HepG2 (cell line): Measurements from ENCODE around the gene RSPH9. TPM values are rescaled to one million over a fixed set of nuclear protein-coding genes. Genes with fewer than 3 reads are reported as not detected.
A peak's percentile ranks its signal among the peaks of the same experiment; 100 is the strongest.

Experiments used
- CSRNP1 ChIP-seq: sonication (generic); formaldehyde crosslinking; IDR thresholded peaks from 2 replicates; pipeline ENCODE4 v1.8.1; 2023; ENCODE audit warnings: mild to moderate bottlenecking, missing genetic modification reagents
- GMEB1 ChIP-seq: sonication (generic); formaldehyde crosslinking; IDR thresholded peaks from 2 replicates; pipeline ENCODE4 v1.5.1; 2020; ENCODE audit warnings: missing genetic modification reagents, mild to moderate bottlenecking, borderline replicate concordance
- HOMEZ ChIP-seq: IDR thresholded peaks from 2 replicates; pipeline ENCODE4 v1.6.1; 2016; ENCODE audit warnings: low read depth
- NPAS2 ChIP-seq: sonication (generic); formaldehyde crosslinking; IDR thresholded peaks from 2 replicates; pipeline ENCODE4 v1.8.0; 2022; ENCODE audit warnings: mild to moderate bottlenecking, missing genetic modification reagents, borderline replicate concordance
- RARG ChIP-seq: sonication (generic); formaldehyde crosslinking; IDR thresholded peaks from 2 replicates; pipeline ENCODE4 v1.4.0; 2020; ENCODE audit warnings: low read depth, mild to moderate bottlenecking, missing genetic modification reagents
- RFXAP ChIP-seq: sonication (generic); formaldehyde crosslinking; IDR thresholded peaks from 2 replicates; pipeline ENCODE4 v1.4.0; 2020; ENCODE audit warnings: missing genetic modification reagents, borderline replicate concordance
- SMARCC2 ChIP-seq: fragments of 450-650 bp; IDR thresholded peaks from 2 replicates; pipeline ENCODE4 v1.6.1; 2017; ENCODE audit warnings: antibody characterized with exemption, mild to moderate bottlenecking
- TIGD3 ChIP-seq: sonication (generic); formaldehyde crosslinking; IDR thresholded peaks from 2 replicates; pipeline ENCODE4 v1.5.1; 2020; ENCODE audit warnings: mild to moderate bottlenecking, missing genetic modification reagents, borderline replicate concordance
- TMF1 ChIP-seq: sonication (generic); formaldehyde crosslinking; IDR thresholded peaks from 2 replicates; pipeline ENCODE4 v1.8.1; 2022; ENCODE audit warnings: low read depth, missing genetic modification reagents
- UBTF ChIP-seq: sonication (generic); formaldehyde crosslinking; IDR thresholded peaks from 2 replicates; pipeline ENCODE4 v1.4.0; 2020; ENCODE audit warnings: mild to moderate bottlenecking, missing genetic modification reagents
- ZBTB7A ChIP-seq: sonication (generic); formaldehyde crosslinking; IDR thresholded peaks from 2 replicates; pipeline ENCODE4 v1.8.0; 2022; ENCODE audit warnings: mild to moderate bottlenecking, missing genetic modification reagents
- ZNF605 ChIP-seq: sonication (generic); formaldehyde crosslinking; IDR thresholded peaks from 2 replicates; pipeline ENCODE4 v1.8.0; 2022; ENCODE audit warnings: mild to moderate bottlenecking, missing genetic modification reagents
- ZNF646 ChIP-seq: sonication (generic); formaldehyde crosslinking; IDR thresholded peaks from 2 replicates; pipeline ENCODE4 v1.9.0; 2021; ENCODE audit warnings: mild to moderate bottlenecking, missing genetic modification reagents
- ZNF790 ChIP-seq: sonication (generic); formaldehyde crosslinking; IDR thresholded peaks from 2 replicates; pipeline ENCODE4 v1.8.0; 2022; ENCODE audit warnings: missing genetic modification reagents, mild to moderate bottlenecking, borderline replicate concordance
- polyA plus RNA-seq, 8 experiments: library from polyadenylated mRNA; depleted of rRNA in 3 of 8; stranded (reverse) in 7 of 8; unstranded in 1 of 8; fragments of >200 nt; fragmentation: Illumina TruSeq in 4 of 8; extraction: Trizol in 4 of 8; gene quantifications; 2 replicates each; pipeline versions ENCODE4 v1.2.1 to v1.2.3, GENCODE V29; 2011 to 2016; ENCODE audit warnings: low read depth in 4 of 8, missing spikeins in 1 of 8, mixed read lengths in 1 of 8; ENCODE audit not compliant: insufficient read depth in 1 of 8
- total RNA-seq, 5 experiments: library from RNA; depleted of rRNA; stranded (reverse); fragments of >200 nt; fragmentation: Illumina TruSeq; extraction: Trizol; gene quantifications; 2 replicates each; pipeline ENCODE4 v1.2.3, GENCODE V29; 2016; ENCODE audit warnings: low read depth in 1 of 5

RSPH9 gene
- total and polyA plus RNA-seq, 2 of the 13 experiments (the other 11 are each of a cell fraction or from before 2014, with no cell fraction given): 0.04 TPM; not detected in 1

- TF ChIP-seq RARG (CRISPR knock-in tag): no peak
- TF ChIP-seq SMARCC2: no peak
- TF ChIP-seq RFXAP (CRISPR knock-in tag): no peak
- peak; percentile 89; the same call in 1 of the 2 replicates for TF ChIP-seq HOMEZ (CRISPR knock-in tag)
- no peak for TF ChIP-seq TIGD3 (CRISPR knock-in tag)
- TF ChIP-seq NPAS2 (CRISPR knock-in tag): no peak
- TF ChIP-seq ZNF605 (CRISPR knock-in tag): no peak
- no peak for TF ChIP-seq UBTF (CRISPR knock-in tag)
- no peak for TF ChIP-seq ZBTB7A (CRISPR knock-in tag)
- no peak for TF ChIP-seq TMF1 (CRISPR knock-in tag)
- TF ChIP-seq GMEB1: peak; percentile 97
- no peak for TF ChIP-seq ZNF646 (CRISPR knock-in tag)
- TF ChIP-seq CSRNP1: no peak
- no peak for TF ChIP-seq ZNF790 (CRISPR knock-in tag)
Measured at GRCh38 chr6:43629104-43629504, 15.7 kb upstream of the RSPH9 start, which contains the start of gene GTPBP2 (continued).
